ENCODE data around the gene HARBI1. TPM values are rescaled to one million over a fixed set of nuclear protein-coding genes. Genes with fewer than 3 reads are reported as not detected.

Gene HARBI1
- total RNA-seq, 2 donors from 2014 or later = 7.5 to 8.4 TPM

DNA sequence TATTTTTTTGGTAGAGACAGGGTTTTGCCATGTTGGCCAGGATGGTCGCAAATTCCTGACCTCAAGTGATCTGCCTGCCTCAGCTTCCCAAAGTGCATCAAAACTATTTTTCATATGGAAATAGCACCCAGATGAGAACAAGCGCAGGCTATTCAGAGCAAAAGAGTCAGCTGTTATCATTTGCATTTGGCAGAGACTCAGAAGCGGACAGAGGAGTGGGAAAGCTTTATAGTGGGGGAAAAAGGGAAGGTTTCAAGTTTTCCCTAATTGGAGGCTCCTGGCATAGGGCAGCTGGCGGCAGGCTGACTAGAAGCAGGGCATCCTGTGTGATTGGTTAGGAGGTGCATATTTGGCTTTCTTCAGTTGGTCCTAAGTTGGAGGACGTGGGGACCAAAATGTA, 20.5 kb upstream of the HARBI1 start:
- Histone ChIP-seq H3K27ac (ENCODE audit: low read depth, low read length) (no peak overlapping the region), H3K27me3 (ENCODE audit: control insufficient read depth, insufficient read depth, low read length, poor library complexity, severe bottlenecking) (no peaks in the 10 kb centered on the region), H3K9me3 (ENCODE audit: control insufficient read depth, low read length) (peaks cover 34% of the 10 kb centered on the region), H3K9ac (ENCODE audit: extremely low read depth, low read length, poor library complexity, severe bottlenecking) (no peak overlapping the region), H3K4me3 (ENCODE audit: low read length) (no peak overlapping the region), H3K4me1 (ENCODE audit: control insufficient read depth, insufficient read depth, low read length) (no peaks in the 10 kb centered on the region), H3K36me3 (ENCODE audit: control insufficient read depth, insufficient read depth, low read length) (peaks cover 46% of the 10 kb centered on the region)
- H3K27ac Mint-ChIP-seq = no peak overlapping the region
- H3K4me3 Mint-ChIP-seq = no peak overlapping the region
- no peaks in the 10 kb centered on the region for H3K27me3 Mint-ChIP-seq (ENCODE audit: insufficient read depth)
- peaks cover 8% of the 10 kb centered on the region for H3K4me1 Mint-ChIP-seq
- DNase-seq = no peak
- H3K9me3 Mint-ChIP-seq = peaks cover 9% of the 10 kb centered on the region
- H3K36me3 Mint-ChIP-seq (ENCODE audit: low read depth) = peaks cover 58% of the 10 kb centered on the region
- TF ChIP-seq, protein P1, sequence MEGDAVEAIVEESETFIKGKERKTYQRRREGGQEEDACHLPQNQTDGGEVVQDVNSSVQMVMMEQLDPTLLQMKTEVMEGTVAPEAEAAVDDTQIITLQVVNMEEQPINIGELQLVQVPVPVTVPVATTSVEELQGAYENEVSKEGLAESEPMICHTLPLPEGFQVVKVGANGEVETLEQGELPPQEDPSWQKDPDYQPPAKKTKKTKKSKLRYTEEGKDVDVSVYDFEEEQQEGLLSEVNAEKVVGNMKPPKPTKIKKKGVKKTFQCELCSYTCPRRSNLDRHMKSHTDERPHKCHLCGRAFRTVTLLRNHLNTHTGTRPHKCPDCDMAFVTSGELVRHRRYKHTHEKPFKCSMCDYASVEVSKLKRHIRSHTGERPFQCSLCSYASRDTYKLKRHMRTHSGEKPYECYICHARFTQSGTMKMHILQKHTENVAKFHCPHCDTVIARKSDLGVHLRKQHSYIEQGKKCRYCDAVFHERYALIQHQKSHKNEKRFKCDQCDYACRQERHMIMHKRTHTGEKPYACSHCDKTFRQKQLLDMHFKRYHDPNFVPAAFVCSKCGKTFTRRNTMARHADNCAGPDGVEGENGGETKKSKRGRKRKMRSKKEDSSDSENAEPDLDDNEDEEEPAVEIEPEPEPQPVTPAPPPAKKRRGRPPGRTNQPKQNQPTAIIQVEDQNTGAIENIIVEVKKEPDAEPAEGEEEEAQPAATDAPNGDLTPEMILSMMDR (conservative IDR thresholded peaks at IDR 0.05) = no peak
- 92 to 98% methylated on average over 3 to 5 of the region's 5 CpGs for WGBS, 2 experiments (ENCODE audit: insufficient coverage in 1 of 2, insufficient read length in 1 of 2)

DNA sequence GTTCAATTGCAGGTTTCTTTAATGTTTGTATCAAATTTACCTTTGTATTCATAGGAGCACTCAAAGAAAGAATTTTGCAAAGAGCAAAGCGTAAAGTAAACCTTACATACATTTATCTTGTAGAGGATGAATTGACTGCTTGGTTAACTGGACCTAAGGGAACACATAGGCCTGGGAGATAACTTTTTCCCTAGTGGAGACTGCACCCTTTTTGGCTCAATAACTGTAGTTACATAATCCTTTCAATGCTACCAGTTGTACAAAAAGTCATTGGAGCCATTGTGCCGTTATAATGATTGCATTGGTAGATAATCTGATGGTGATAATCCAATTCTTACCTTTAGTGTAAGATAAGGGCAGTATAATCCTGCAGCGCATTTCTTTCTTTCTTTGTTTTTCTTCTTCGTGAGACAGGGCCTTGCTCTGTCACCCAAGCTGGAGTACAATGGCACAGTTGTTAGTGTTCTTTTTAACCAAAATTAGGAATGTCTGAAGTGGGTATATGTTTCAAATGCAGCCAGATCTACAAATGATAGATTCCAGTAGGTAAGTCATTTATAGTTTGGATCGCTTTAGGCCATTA, 18.6 kb upstream of the HARBI1 start:
- DNase-seq = no peak
- no peaks in the 10 kb centered on the region for H3K27me3 Mint-ChIP-seq (ENCODE audit: insufficient read depth)
- no peak overlapping the region for H3K4me3 ChIP-seq (ENCODE audit: low read length)
- peaks cover 8% of the 10 kb centered on the region for H3K4me1 Mint-ChIP-seq
- TF ChIP-seq, protein P1 (conservative IDR thresholded peaks at IDR 0.05) = no peak
- H3K9ac ChIP-seq (ENCODE audit: extremely low read depth, low read length, poor library complexity, severe bottlenecking) = no peak overlapping the region
- H3K4me1 ChIP-seq (ENCODE audit: control insufficient read depth, insufficient read depth, low read length) = no peaks in the 10 kb centered on the region
- H3K36me3 Mint-ChIP-seq (ENCODE audit: low read depth) = peaks cover 63% of the 10 kb centered on the region
- peak overlapping the region; percentile 10 for H3K27ac Mint-ChIP-seq
- peaks cover 31% of the 10 kb centered on the region for H3K9me3 ChIP-seq (ENCODE audit: control insufficient read depth, low read length)
- 80 to 90% methylated on average over 2 to 5 of the region's 5 CpGs for WGBS, 2 experiments (ENCODE audit: insufficient coverage in 1 of 2, insufficient read length in 1 of 2)
- no peak overlapping the region for H3K4me3 Mint-ChIP-seq
- no peak overlapping the region for H3K27ac ChIP-seq (ENCODE audit: low read depth, low read length)
- H3K36me3 ChIP-seq (ENCODE audit: control insufficient read depth, insufficient read depth, low read length) = peaks cover 58% of the 10 kb centered on the region
- peaks cover 8% of the 10 kb centered on the region for H3K9me3 Mint-ChIP-seq
- H3K27me3 ChIP-seq (ENCODE audit: control insufficient read depth, insufficient read depth, low read length, poor library complexity, severe bottlenecking) = no peaks in the 10 kb centered on the region

DNA sequence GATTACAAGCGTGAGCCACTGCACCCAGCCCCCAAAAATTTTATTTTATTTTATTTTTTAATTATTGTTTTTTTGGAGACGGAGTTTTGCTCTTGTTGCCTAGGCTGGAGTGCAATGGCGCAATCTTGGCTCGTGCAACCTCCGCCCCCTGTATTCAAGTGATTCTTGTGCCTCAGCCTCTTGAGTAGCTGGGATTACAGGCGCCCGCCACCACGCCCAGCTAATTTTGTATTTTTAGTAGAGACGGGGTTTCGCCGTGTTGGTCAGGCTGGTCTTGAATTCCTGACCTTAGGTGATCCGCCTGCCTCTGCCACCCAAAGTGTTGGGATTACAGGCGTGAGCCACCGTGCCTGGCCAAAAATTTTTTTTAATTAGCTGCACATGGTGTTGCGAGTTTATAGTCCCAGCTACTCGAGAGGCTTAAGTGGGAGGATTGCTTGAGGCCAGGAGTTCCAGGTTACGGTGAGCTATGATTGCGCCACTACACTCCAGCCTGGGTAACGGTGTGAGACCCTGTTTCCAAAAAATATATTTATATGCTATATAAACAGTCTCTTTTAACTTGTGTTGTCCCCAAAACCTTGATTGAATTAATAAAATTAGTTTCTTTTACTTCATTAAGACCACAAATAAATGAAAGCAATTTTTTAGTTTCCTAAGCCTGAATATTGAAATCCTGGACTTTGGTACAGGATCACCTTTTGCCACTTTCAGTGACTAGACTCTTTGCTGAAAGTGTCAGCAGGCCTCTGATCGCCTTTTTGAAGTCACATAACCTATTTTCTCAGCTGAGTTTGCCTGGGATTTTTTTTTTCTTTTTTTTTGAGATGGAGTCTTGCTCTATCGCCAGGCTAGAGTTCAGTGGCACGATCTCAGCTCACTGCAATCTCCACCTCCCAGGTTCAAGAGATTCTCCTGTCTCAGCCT, 16.5 kb upstream of the HARBI1 start:
- no peak overlapping the region for H3K27ac Mint-ChIP-seq
- Histone ChIP-seq H3K9ac (ENCODE audit: extremely low read depth, low read length, poor library complexity, severe bottlenecking) (no peak overlapping the region), H3K4me3 (ENCODE audit: low read length) (no peak overlapping the region), H3K27ac (ENCODE audit: low read depth, low read length) (no peak overlapping the region), H3K27me3 (ENCODE audit: control insufficient read depth, insufficient read depth, low read length, poor library complexity, severe bottlenecking) (no peaks in the 10 kb centered on the region), H3K4me1 (ENCODE audit: control insufficient read depth, insufficient read depth, low read length) (no peaks in the 10 kb centered on the region), H3K9me3 (ENCODE audit: control insufficient read depth, low read length) (peaks cover 12% of the 10 kb centered on the region), H3K36me3 (ENCODE audit: control insufficient read depth, insufficient read depth, low read length) (peaks cover 48% of the 10 kb centered on the region)
- no peaks in the 10 kb centered on the region for H3K9me3 Mint-ChIP-seq
- H3K4me3 Mint-ChIP-seq = no peak overlapping the region
- H3K27me3 Mint-ChIP-seq (ENCODE audit: insufficient read depth) = no peaks in the 10 kb centered on the region
- 93 to 95% methylated on average over 18 to 19 of the region's 22 CpGs for WGBS, 2 experiments (ENCODE audit: insufficient coverage in 1 of 2, insufficient read length in 1 of 2)
- H3K36me3 Mint-ChIP-seq (ENCODE audit: low read depth) = peaks cover 61% of the 10 kb centered on the region
- peaks cover 8% of the 10 kb centered on the region for H3K4me1 Mint-ChIP-seq
- TF ChIP-seq, protein P1 (conservative IDR thresholded peaks at IDR 0.05) = no peak
- no peak for DNase-seq
